ENCODE measurements around the gene TUBB3. TPM values are rescaled to one million over a fixed set of nuclear protein-coding genes. Genes with fewer than 3 reads are reported as not detected.

Gene TUBB3
- total and polyA plus RNA-seq, 2 of the 8 experiments (the other 6 are each of a cell fraction or from before 2014, with no cell fraction given), result 275 to 393 TPM

DNA sequence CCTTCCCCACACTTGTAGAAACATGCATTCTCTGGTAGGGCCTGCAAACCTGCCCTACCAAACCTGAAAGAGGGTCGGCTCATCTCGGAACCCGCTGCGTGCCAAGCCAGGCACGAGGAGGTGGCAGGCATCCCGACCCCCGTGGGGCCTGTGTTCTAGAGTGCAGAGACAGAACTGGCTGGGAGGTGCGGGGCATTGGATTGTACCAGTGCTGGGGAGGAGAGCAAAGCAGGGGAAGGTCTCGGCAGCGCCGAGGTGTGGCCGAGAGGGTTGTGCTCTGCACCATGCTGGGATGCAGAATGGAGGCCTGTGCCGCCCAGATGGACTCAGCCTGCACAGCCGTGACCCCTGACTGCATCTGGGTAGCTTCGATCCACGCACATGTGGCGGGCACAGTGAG is 22.3 kb upstream of the TUBB3 start (continued):
- no peak for TF ChIP-seq CHD1 (IDR thresholded peaks at IDR 0.05; ENCODE audit: low read depth, low read length)
